ENCODE measurements around the gene FOXF1. TPM values are rescaled to one million over a fixed set of nuclear protein-coding genes. Genes with fewer than 3 reads are reported as not detected.

The FOXF1 gene
- not detected for polyA plus RNA-seq (2012; ENCODE audit: insufficient read depth, insufficient read length, low read depth)

- Histone ChIP-seq H3K36me3 (no peaks in the 10 kb centered on the region), H3K9me3 (no peaks in the 10 kb centered on the region), H3K4me1 (no peaks in the 10 kb centered on the region), H3K27me3 (peaks cover 99% of the 10 kb centered on the region), H3K4me3 (ENCODE audit: low read depth, low read length) (peak within 1 kb of the TSS; percentile 41)
- TF ChIP-seq CTCF (IDR thresholded peaks at IDR 0.05; ENCODE audit: low read depth, low read length): no peak
- DNase-seq: no peak
These were observed at the start of gene FOXF1 for GRCh38 chr16:86510465-86511261. FOXF1 (plus strand) TSS chr16:86510527; CDS start chr16:86510570, 43 bp downstream.

GRCh38 chr16:86461037-86461436 lies 49.3 kb upstream of the FOXF1 start:
- TF ChIP-seq CTCF (IDR thresholded peaks at IDR 0.05; ENCODE audit: low read depth, low read length): no peak
- H3K36me3 ChIP-seq: no peaks in the 10 kb centered on the region
- DNase-seq: no peak
- peaks cover 19% of the 10 kb centered on the region for H3K27me3 ChIP-seq
- H3K4me3 ChIP-seq (ENCODE audit: low read depth, low read length): no peak overlapping the region
- H3K4me1 ChIP-seq: no peaks in the 10 kb centered on the region
- no peaks in the 10 kb centered on the region; the same call in 1 of the 2 replicates for H3K9me3 ChIP-seq

GRCh38 chr16:86462334-86463084 lies 47.8 kb upstream of the FOXF1 start:
- TF ChIP-seq CTCF (IDR thresholded peaks at IDR 0.05; ENCODE audit: low read depth, low read length): no peak
- H3K36me3 ChIP-seq: no peaks in the 10 kb centered on the region
- H3K9me3 ChIP-seq: no peaks in the 10 kb centered on the region; the same call in 1 of the 2 replicates
- no peak for DNase-seq
- H3K4me3 ChIP-seq (ENCODE audit: low read depth, low read length): no peak overlapping the region
- no peaks in the 10 kb centered on the region for H3K4me1 ChIP-seq
- H3K27me3 ChIP-seq: peaks cover 11% of the 10 kb centered on the region

- no peak for TF ChIP-seq CTCF (IDR thresholded peaks at IDR 0.05; ENCODE audit: low read depth, low read length)
- Histone ChIP-seq H3K36me3 (no peaks in the 10 kb centered on the region), H3K4me3 (ENCODE audit: low read depth, low read length) (no peak overlapping the region), H3K27me3 (peaks cover 4% of the 10 kb centered on the region; the same call in 1 of the 2 replicates), H3K9me3 (no peaks in the 10 kb centered on the region; the same call in 1 of the 2 replicates), H3K4me1 (no peaks in the 10 kb centered on the region)
- DNase-seq: no peak
These were observed 46.3 kb upstream of the FOXF1 start for GRCh38 chr16:86464044-86464443.

GRCh38 chr16:86465434-86465833 lies 44.9 kb upstream of the FOXF1 start:
- no peaks in the 10 kb centered on the region for H3K27me3 ChIP-seq
- no peak for DNase-seq
- no peaks in the 10 kb centered on the region for H3K36me3 ChIP-seq
- H3K9me3 ChIP-seq: no peaks in the 10 kb centered on the region; the same call in 1 of the 2 replicates
- TF ChIP-seq CTCF (IDR thresholded peaks at IDR 0.05; ENCODE audit: low read depth, low read length): no peak
- H3K4me1 ChIP-seq: no peaks in the 10 kb centered on the region
- H3K4me3 ChIP-seq (ENCODE audit: low read depth, low read length): no peak overlapping the region
